Measurements from ENCODE around the gene CETP. TPM values are rescaled to one million over a fixed set of nuclear protein-coding genes. Genes with fewer than 3 reads are reported as not detected.

Gene CETP
- total and polyA plus RNA-seq, 2 of the 13 experiments (the other 11 are each of a cell fraction or from before 2014, with no cell fraction given) = 0.31 to 9.8 TPM

DNA sequence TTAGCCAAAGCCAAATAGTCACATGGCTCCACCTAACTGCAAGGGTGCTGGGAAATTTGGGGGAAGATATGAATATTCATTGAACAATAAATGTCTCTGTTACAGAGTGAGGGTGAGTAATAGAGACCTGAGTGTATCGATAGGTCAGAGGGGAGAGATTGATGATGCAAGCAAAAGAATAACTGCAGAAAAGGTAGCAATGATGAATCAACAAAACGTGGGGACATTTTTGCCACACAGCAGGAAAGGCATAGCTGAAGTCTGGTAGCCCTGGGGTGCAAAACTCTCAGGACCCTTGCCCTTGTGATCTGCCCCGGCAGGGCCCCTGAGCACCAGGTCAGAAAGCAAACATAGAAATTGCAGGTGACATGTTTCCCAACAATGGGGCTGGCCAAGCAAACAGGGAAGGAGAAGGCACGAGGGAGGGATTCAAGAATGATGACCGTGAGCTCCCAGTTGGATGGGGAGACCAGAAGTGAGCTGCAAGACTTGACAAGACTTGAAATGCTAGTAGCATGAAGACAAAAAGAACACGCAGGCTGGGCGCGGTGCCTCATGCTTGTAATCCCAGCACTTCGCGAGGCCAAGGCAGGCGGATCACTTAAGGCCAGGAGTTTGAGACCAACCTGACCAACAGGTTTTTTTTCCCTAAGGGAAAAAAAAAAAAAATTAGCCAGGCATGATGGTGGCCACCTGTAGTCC, 42.5 kb upstream of the CETP start (continued):
- 0 out of 2 replicates have a peak, but pooled peaks have one; percentile 51 for TF ChIP-seq ZNF235 (CRISPR knock-in tag; IDR thresholded peaks at IDR 0.05; ENCODE audit: borderline replicate concordance)
- no peak for TF ChIP-seq NCOA5 (CRISPR knock-in tag; IDR thresholded peaks at IDR 0.05)
- peak; percentile 68 for TF ChIP-seq THAP11 (CRISPR knock-in tag; IDR thresholded peaks at IDR 0.05)
- TF ChIP-seq ZNF772 (CRISPR knock-in tag; IDR thresholded peaks at IDR 0.05) = peak; percentile 74; the same call in 1 of the 2 replicates
- TF ChIP-seq, protein P1, sequence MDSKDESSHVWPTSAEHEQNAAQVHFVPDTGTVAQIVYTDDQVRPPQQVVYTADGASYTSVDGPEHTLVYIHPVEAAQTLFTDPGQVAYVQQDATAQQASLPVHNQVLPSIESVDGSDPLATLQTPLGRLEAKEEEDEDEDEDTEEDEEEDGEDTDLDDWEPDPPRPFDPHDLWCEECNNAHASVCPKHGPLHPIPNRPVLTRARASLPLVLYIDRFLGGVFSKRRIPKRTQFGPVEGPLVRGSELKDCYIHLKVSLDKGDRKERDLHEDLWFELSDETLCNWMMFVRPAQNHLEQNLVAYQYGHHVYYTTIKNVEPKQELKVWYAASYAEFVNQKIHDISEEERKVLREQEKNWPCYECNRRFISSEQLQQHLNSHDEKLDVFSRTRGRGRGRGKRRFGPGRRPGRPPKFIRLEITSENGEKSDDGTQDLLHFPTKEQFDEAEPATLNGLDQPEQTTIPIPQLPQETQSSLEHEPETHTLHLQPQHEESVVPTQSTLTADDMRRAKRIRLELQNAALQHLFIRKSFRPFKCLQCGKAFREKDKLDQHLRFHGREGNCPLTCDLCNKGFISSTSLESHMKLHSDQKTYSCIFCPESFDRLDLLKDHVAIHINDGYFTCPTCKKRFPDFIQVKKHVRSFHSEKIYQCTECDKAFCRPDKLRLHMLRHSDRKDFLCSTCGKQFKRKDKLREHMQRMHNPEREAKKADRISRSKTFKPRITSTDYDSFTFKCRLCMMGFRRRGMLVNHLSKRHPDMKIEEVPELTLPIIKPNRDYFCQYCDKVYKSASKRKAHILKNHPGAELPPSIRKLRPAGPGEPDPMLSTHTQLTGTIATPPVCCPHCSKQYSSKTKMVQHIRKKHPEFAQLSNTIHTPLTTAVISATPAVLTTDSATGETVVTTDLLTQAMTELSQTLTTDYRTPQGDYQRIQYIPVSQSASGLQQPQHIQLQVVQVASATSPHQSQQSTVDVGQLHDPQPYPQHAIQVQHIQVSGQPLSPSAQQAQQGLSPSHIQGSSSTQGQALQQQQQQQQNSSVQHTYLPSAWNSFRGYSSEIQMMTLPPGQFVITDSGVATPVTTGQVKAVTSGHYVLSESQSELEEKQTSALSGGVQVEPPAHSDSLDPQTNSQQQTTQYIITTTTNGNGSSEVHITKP (CRISPR knock-in tag; IDR thresholded peaks at IDR 0.05; ENCODE audit: low read depth) = peak; percentile 76
- no peak for TF ChIP-seq KDM5A (IDR thresholded peaks at IDR 0.05; ENCODE audit: borderline replicate concordance, low read length)
- TF ChIP-seq SALL2 (CRISPR knock-in tag; IDR thresholded peaks at IDR 0.05) = no peak
- TF ChIP-seq, protein P2, sequence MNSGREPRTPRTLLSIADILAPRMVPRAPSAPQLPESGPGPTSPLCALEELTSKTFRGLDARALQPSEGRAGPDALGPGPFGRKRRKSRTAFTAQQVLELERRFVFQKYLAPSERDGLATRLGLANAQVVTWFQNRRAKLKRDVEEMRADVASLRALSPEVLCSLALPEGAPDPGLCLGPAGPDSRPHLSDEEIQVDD (CRISPR knock-in tag; IDR thresholded peaks at IDR 0.05; ENCODE audit: borderline replicate concordance) = no peak
- TF ChIP-seq PHF8 (CRISPR knock-in tag; IDR thresholded peaks at IDR 0.05) = 0 out of 2 replicates have a peak, but pooled peaks have one; percentile 25
- TF ChIP-seq MXD4 (CRISPR knock-in tag; IDR thresholded peaks at IDR 0.05) = peak; percentile 42; the same call in 1 of the 2 replicates
- TF ChIP-seq, protein P3, sequence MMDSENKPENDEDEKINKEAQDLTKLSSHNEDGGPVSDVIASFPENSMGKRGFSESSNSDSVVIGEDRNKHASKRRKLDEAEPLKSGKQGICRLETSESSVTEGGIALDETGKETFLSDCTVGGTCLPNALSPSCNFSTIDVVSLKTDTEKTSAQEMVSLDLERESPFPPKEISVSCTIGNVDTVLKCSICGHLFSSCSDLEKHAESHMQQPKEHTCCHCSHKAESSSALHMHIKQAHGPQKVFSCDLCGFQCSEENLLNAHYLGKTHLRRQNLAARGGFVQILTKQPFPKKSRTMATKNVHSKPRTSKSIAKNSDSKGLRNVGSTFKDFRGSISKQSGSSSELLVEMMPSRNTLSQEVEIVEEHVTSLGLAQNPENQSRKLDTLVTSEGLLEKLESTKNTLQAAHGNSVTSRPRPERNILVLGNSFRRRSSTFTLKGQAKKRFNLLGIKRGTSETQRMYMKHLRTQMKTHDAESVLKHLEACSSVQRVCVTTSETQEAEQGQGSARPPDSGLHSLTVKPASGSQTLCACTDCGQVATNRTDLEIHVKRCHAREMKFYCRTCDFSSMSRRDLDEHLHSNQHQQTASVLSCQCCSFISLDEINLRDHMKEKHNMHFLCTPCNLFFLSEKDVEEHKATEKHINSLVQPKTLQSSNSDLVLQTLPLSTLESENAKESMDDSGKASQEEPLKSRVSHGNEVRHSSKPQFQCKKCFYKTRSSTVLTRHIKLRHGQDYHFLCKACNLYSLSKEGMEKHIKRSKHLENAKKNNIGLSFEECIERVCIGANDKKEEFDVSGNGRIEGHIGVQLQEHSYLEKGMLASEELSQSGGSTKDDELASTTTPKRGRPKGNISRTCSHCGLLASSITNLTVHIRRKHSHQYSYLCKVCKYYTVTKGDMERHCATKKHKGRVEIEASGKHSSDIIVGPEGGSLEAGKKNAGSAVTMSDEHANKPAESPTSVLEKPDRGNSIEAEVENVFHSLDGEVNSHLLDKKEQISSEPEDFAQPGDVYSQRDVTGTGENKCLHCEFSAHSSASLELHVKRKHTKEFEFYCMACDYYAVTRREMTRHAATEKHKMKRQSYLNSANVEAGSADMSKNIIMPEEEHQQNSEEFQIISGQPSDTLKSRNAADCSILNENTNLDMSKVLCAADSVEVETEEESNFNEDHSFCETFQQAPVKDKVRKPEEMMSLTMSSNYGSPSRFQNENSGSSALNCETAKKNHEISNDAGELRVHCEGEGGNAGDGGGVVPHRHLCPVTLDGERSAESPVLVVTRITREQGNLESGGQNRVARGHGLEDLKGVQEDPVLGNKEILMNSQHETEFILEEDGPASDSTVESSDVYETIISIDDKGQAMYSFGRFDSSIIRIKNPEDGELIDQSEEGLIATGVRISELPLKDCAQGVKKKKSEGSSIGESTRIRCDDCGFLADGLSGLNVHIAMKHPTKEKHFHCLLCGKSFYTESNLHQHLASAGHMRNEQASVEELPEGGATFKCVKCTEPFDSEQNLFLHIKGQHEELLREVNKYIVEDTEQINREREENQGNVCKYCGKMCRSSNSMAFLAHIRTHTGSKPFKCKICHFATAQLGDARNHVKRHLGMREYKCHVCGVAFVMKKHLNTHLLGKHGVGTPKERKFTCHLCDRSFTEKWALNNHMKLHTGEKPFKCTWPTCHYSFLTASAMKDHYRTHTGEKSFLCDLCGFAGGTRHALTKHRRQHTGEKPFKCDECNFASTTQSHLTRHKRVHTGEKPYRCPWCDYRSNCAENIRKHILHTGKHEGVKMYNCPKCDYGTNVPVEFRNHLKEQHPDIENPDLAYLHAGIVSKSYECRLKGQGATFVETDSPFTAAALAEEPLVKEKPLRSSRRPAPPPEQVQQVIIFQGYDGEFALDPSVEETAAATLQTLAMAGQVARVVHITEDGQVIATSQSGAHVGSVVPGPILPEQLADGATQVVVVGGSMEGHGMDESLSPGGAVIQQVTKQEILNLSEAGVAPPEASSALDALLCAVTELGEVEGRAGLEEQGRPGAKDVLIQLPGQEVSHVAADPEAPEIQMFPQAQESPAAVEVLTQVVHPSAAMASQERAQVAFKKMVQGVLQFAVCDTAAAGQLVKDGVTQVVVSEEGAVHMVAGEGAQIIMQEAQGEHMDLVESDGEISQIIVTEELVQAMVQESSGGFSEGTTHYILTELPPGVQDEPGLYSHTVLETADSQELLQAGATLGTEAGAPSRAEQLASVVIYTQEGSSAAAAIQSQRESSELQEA (CRISPR knock-in tag; IDR thresholded peaks at IDR 0.05; ENCODE audit: not compliant biosample characterization) = no peak
- peak; percentile 92 for TF ChIP-seq ZNF331 (CRISPR knock-in tag; IDR thresholded peaks at IDR 0.05)
- TF ChIP-seq ZNF138 (CRISPR knock-in tag; IDR thresholded peaks at IDR 0.05; ENCODE audit: low read depth) = 0 out of 2 replicates have a peak, but pooled peaks have one; percentile 69
- no peak for TF ChIP-seq ZFYVE20 (CRISPR knock-in tag; IDR thresholded peaks at IDR 0.05; ENCODE audit: borderline replicate concordance, low read depth)
